Activated naive CD8-positive, alpha-beta T cell treated with anti-CD3 and anti-CD28 coated beads, Interleukin-2, amount 50 U/mL, for 24 hours (primary cell): ENCODE measurements around the gene PLSCR4.

Experiments used
- ATAC-seq: fragments of 150-1000 bp; cut with Tn5 transposase; one replicate; pipeline ENCODE4 v1.10.0; 2021
- DNase-seq: peaks from one replicate; pipeline ENCODE4 v3.0.0; 2021
- H3K27ac Mint-ChIP-seq: one replicate; pipeline ENCODE4 v1.8.0; 2021; ENCODE audit warnings: mild to moderate bottlenecking, mixed read lengths
- H3K27me3 Mint-ChIP-seq: one replicate; pipeline ENCODE4 v1.8.0; 2021; ENCODE audit warnings: mixed read lengths
- H3K36me3 Mint-ChIP-seq: one replicate; pipeline ENCODE4 v1.8.0; 2021; ENCODE audit warnings: low read depth, mixed read lengths
- H3K4me1 Mint-ChIP-seq: one replicate; pipeline ENCODE4 v1.8.0; 2021; ENCODE audit warnings: mixed read lengths
- H3K4me3 Mint-ChIP-seq: one replicate; pipeline ENCODE4 v1.8.0; 2021; ENCODE audit warnings: mild to moderate bottlenecking, moderate library complexity, mixed read lengths
- H3K9me3 Mint-ChIP-seq: one replicate; pipeline ENCODE4 v1.8.0; 2021; ENCODE audit warnings: mixed read lengths

The PLSCR4 gene

DNA sequence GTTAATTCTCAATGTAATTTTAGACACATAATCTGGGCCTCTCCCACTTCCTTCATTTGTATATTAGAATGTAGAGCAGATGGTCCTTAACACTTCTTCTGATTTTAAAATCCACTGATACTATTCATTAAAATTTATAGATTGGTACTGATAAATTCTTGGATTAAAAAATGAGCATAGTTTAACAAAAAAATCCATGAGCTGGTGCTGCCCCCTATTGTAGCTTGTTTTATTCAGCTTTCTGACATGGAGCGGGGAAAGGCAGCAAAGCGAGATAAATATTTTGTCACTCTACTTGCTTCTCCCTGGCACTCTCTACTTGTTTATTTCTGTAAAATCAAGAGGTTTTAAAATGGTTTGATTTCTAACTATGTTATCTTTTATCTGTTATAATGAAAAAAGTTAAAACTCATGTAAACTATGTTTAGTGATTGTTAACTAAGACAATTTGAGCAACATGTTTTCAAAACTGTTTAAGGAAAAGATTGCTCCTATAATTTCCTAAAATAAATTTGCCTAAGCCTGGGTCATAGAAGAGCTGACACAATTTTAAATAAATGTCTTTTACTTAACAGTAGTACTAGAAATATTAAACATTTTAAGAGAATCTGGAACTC lies 63.5 kb downstream of the PLSCR4 start:
- DNase-seq: peak; percentile 2
- Mint-ChIP-seq H3K9me3 (no peaks in the 10 kb centered on the region), H3K36me3 (no peaks in the 10 kb centered on the region), H3K4me3 (no peak overlapping the region), H3K27me3 (peaks cover 5% of the 10 kb centered on the region), H3K4me1 (no peaks in the 10 kb centered on the region), H3K27ac (no peak overlapping the region)
- no peak for ATAC-seq

GRCh38 chr3:146184241-146185015 lies 66.5 kb downstream of the PLSCR4 start:
- ATAC-seq (no peak), DNase-seq (no peak)
- H3K4me1 Mint-ChIP-seq: no peaks in the 10 kb centered on the region
- no peaks in the 10 kb centered on the region for H3K36me3 Mint-ChIP-seq
- H3K27me3 Mint-ChIP-seq: peaks cover 2% of the 10 kb centered on the region
- no peak overlapping the region for H3K4me3 Mint-ChIP-seq
- H3K9me3 Mint-ChIP-seq: no peaks in the 10 kb centered on the region
- no peak overlapping the region for H3K27ac Mint-ChIP-seq

DNA sequence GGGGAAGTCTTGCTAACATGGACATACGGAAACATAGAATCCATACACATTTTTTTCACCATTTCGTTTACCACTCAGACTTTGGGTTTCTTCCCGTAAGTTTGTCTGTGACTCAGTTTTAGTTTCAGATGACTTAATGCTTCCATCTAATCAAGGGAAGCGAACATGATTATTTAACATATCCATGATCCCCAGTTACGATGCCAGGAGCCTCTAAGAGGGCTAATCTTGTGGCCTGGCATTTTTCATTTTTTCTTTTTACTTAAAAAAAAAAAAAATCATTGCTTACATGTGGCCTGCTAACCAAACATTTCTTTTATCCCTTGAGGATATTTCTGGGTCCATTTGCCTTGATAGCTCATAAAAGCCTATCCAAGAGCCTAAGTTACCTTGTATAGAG lies 69.7 kb downstream of the PLSCR4 start:
- Mint-ChIP-seq H3K27ac (no peak overlapping the region), H3K4me1 (no peaks in the 10 kb centered on the region), H3K36me3 (no peaks in the 10 kb centered on the region), H3K27me3 (peaks cover 2% of the 10 kb centered on the region), H3K4me3 (no peak overlapping the region), H3K9me3 (no peaks in the 10 kb centered on the region)
- ATAC-seq: no peak
- DNase-seq: no peak

- no peaks in the 10 kb centered on the region for H3K27me3 Mint-ChIP-seq
- H3K4me3 Mint-ChIP-seq: no peak overlapping the region
- H3K4me1 Mint-ChIP-seq: no peaks in the 10 kb centered on the region
- DNase-seq (no peak), ATAC-seq (no peak)
- no peaks in the 10 kb centered on the region for H3K36me3 Mint-ChIP-seq
- no peaks in the 10 kb centered on the region for H3K9me3 Mint-ChIP-seq
- no peak overlapping the region for H3K27ac Mint-ChIP-seq
These were observed 70.5 kb downstream of the PLSCR4 start for GRCh38 chr3:146180376-146180775.

GRCh38 chr3:146178006-146178689 lies 72.8 kb downstream of the PLSCR4 start:
- no peaks in the 10 kb centered on the region for H3K9me3 Mint-ChIP-seq
- H3K4me3 Mint-ChIP-seq: no peak overlapping the region
- no peak for DNase-seq
- no peak for ATAC-seq
- H3K27ac Mint-ChIP-seq: no peak overlapping the region
- H3K27me3 Mint-ChIP-seq: peaks cover 1% of the 10 kb centered on the region
- no peaks in the 10 kb centered on the region for H3K36me3 Mint-ChIP-seq
- H3K4me1 Mint-ChIP-seq: no peaks in the 10 kb centered on the region

GRCh38 chr3:146177519-146177918 lies 73.4 kb downstream of the PLSCR4 start:
- H3K4me3 Mint-ChIP-seq: no peak overlapping the region
- H3K27ac Mint-ChIP-seq: no peak overlapping the region
- ATAC-seq: no peak
- H3K27me3 Mint-ChIP-seq: peaks cover 5% of the 10 kb centered on the region
- H3K36me3 Mint-ChIP-seq: no peaks in the 10 kb centered on the region
- no peaks in the 10 kb centered on the region for H3K4me1 Mint-ChIP-seq
- H3K9me3 Mint-ChIP-seq: no peaks in the 10 kb centered on the region
- no peak for DNase-seq

- DNase-seq (no peak), ATAC-seq (no peak)
- Mint-ChIP-seq H3K9me3 (no peaks in the 10 kb centered on the region), H3K4me3 (no peak overlapping the region), H3K4me1 (no peaks in the 10 kb centered on the region), H3K27ac (no peak overlapping the region), H3K36me3 (no peaks in the 10 kb centered on the region), H3K27me3 (peaks cover 5% of the 10 kb centered on the region)
These were observed 73.8 kb downstream of the PLSCR4 start for GRCh38 chr3:146177072-146177471.

- H3K4me3 Mint-ChIP-seq: no peak overlapping the region
- H3K27ac Mint-ChIP-seq: no peak overlapping the region
- no peaks in the 10 kb centered on the region for H3K4me1 Mint-ChIP-seq
- no peak for DNase-seq
- H3K36me3 Mint-ChIP-seq: no peaks in the 10 kb centered on the region
- no peaks in the 10 kb centered on the region for H3K9me3 Mint-ChIP-seq
- H3K27me3 Mint-ChIP-seq: peaks cover 14% of the 10 kb centered on the region
- no peak for ATAC-seq
These were observed 78.3 kb downstream of the PLSCR4 start for GRCh38 chr3:146172586-146172985.

- no peaks in the 10 kb centered on the region for H3K36me3 Mint-ChIP-seq
- DNase-seq: no peak
- H3K27ac Mint-ChIP-seq: no peak overlapping the region
- peaks cover 14% of the 10 kb centered on the region for H3K27me3 Mint-ChIP-seq
- no peak overlapping the region for H3K4me3 Mint-ChIP-seq
- H3K9me3 Mint-ChIP-seq: no peaks in the 10 kb centered on the region
- H3K4me1 Mint-ChIP-seq: no peaks in the 10 kb centered on the region
- ATAC-seq: no peak
These were observed 80.3 kb downstream of the PLSCR4 start for GRCh38 chr3:146170591-146170990.

DNA sequence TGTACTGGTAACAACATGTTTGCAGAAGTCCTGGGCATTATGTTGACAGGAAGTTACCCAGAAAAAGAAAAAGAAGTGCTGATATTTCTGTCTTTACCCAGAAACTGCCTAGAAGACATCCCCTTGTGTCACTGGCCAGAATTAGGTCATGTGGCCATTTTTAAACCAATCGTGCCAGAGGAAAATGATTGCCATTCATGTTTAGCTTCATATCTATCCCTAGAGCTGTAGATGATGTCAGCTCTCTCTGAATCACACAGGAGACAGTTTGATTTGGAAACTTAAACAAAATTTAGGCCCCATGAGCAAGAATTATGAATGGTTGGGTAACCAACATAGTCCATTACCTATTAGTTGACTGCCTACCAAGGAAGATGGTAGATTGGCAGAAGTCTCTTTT lies 81.0 kb downstream of the PLSCR4 start:
- no peaks in the 10 kb centered on the region for H3K9me3 Mint-ChIP-seq
- H3K36me3 Mint-ChIP-seq: no peaks in the 10 kb centered on the region
- DNase-seq (no peak), ATAC-seq (no peak)
- no peak overlapping the region for H3K27ac Mint-ChIP-seq
- peaks cover 14% of the 10 kb centered on the region for H3K27me3 Mint-ChIP-seq
- H3K4me1 Mint-ChIP-seq: no peaks in the 10 kb centered on the region
- no peak overlapping the region for H3K4me3 Mint-ChIP-seq

DNA sequence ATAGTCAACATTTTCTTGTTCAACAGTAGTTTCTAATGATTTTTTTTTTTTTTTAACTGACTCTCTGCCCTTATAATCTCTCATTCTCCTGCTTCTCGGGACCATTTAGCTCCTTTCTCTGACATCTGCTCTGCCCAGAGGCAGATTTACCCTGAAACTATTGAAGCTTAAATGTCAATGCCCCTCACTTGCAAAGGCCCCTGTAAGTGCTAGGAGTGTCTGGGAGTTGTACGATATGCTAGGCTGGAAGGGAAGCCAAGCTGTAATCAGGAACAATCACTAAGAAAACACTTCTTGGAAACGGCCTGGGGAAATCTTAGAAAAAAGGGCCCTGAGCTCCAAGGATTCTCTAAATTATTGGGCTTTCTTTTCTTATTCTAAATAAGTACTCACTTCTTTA lies 84.1 kb downstream of the PLSCR4 start:
- Mint-ChIP-seq H3K4me3 (no peak overlapping the region), H3K27ac (no peak overlapping the region), H3K36me3 (no peaks in the 10 kb centered on the region), H3K9me3 (peaks cover 4% of the 10 kb centered on the region), H3K4me1 (peaks cover 6% of the 10 kb centered on the region), H3K27me3 (peaks cover 28% of the 10 kb centered on the region)
- DNase-seq: no peak
- ATAC-seq: no peak

- Mint-ChIP-seq H3K4me1 (peaks cover 9% of the 10 kb centered on the region), H3K27ac (no peak overlapping the region), H3K9me3 (peaks cover 4% of the 10 kb centered on the region), H3K27me3 (peaks cover 30% of the 10 kb centered on the region), H3K4me3 (no peak overlapping the region), H3K36me3 (no peaks in the 10 kb centered on the region)
- no peak for ATAC-seq
- no peak for DNase-seq
These were observed 84.5 kb downstream of the PLSCR4 start for GRCh38 chr3:146166415-146166821.

DNA sequence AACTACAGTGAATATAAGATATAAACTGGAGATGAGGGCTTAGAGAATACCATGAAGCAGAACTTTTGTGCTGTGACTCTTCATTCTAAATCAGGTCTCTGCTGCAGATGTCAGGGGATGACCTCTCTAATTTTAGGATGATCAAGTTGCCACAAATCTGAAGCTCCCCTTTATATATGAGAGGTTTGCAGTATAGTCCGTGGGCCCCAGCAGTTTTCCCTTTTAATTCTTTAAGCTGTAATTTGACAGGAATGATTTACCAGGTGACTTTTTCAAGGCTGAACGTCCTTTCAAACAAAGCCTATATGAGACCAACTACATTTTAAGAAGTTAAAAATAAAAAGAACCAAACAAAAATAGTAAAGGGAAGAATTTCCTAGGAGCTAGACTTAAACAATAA lies 85.0 kb downstream of the PLSCR4 start:
- ATAC-seq: no peak

GRCh38 chr3:146164971-146165769 lies 85.7 kb downstream of the PLSCR4 start:
- H3K9me3 Mint-ChIP-seq: peaks cover 4% of the 10 kb centered on the region
- ATAC-seq (no peak), DNase-seq (no peak)
- H3K4me3 Mint-ChIP-seq: no peak overlapping the region
- H3K27ac Mint-ChIP-seq: no peak overlapping the region
- no peaks in the 10 kb centered on the region for H3K36me3 Mint-ChIP-seq
- H3K4me1 Mint-ChIP-seq: peaks cover 12% of the 10 kb centered on the region
- peaks cover 31% of the 10 kb centered on the region for H3K27me3 Mint-ChIP-seq

More for the DNA sequence above, 85.0 kb downstream of the PLSCR4 start:
- Mint-ChIP-seq H3K4me3 (no peak overlapping the region), H3K9me3 (peaks cover 4% of the 10 kb centered on the region), H3K27ac (no peak overlapping the region), H3K36me3 (no peaks in the 10 kb centered on the region), H3K4me1 (peaks cover 9% of the 10 kb centered on the region), H3K27me3 (peaks cover 31% of the 10 kb centered on the region)
- DNase-seq: no peak
